ENCODE data around the gene RBFOX2. TPM values are rescaled to one million over a fixed set of nuclear protein-coding genes. Genes with fewer than 3 reads are reported as not detected.

The RBFOX2 gene
- total RNA-seq, 1 donor from 2014 or later = 147 TPM

DNA sequence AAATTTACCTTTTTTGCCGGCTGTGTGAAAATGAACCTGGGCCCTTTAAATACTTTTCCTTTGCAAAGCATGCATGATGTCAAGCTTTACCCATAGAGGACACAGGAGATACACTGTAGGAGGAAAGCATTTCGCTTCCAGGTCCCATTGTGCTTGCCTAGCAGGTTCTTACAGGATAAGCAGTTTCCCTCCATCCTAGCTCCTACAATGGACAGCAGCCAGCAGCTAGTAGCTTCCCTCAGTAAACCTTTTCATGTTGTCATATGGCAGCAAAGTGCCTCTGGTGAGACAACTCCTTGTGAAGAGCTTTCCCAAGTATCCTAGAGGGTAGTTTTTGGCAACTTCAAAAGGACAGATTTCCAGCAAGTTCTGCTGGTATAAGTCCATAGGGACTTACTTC lies 78.4 kb downstream of the RBFOX2 start:
- Mint-ChIP-seq H3K4me1 (ENCODE audit: low read depth) (peaks cover 15% of the 10 kb centered on the region), H3K27ac (ENCODE audit: unreplicated experiment) (no peak overlapping the region), H3K27me3 (ENCODE audit: low read depth) (no peaks in the 10 kb centered on the region), H3K9me3 (ENCODE audit: low read depth) (no peaks in the 10 kb centered on the region), H3K4me3 (ENCODE audit: unreplicated experiment) (no peak overlapping the region), H3K36me3 (ENCODE audit: low read depth) (no peaks in the 10 kb centered on the region)
- TF ChIP-seq, protein P1, sequence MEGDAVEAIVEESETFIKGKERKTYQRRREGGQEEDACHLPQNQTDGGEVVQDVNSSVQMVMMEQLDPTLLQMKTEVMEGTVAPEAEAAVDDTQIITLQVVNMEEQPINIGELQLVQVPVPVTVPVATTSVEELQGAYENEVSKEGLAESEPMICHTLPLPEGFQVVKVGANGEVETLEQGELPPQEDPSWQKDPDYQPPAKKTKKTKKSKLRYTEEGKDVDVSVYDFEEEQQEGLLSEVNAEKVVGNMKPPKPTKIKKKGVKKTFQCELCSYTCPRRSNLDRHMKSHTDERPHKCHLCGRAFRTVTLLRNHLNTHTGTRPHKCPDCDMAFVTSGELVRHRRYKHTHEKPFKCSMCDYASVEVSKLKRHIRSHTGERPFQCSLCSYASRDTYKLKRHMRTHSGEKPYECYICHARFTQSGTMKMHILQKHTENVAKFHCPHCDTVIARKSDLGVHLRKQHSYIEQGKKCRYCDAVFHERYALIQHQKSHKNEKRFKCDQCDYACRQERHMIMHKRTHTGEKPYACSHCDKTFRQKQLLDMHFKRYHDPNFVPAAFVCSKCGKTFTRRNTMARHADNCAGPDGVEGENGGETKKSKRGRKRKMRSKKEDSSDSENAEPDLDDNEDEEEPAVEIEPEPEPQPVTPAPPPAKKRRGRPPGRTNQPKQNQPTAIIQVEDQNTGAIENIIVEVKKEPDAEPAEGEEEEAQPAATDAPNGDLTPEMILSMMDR (IDR thresholded peaks at IDR 0.05) = no peak
- no peak for DNase-seq (ENCODE audit: low spot score)

DNA sequence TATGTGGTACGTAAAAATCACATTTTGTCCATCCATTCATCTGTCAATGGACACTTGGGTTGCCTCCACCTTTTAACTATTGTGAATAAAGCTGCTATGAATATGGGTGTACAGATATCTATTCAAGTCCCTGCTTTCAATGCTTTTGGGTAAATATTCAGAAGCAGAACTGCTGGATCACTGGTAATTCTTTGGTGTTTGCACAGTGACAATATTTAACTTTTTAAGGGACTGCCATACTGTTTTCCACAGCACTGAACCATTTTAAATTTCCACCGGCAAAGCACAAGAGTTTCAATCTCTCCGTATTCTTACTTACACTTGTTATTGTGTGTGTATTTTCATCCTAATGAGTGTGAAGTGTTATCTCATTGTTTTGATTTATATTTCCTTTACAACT lies 79.4 kb downstream of the RBFOX2 start:
- TF ChIP-seq, protein P1 (IDR thresholded peaks at IDR 0.05) = no peak
- DNase-seq (ENCODE audit: low spot score) = no peak
- Mint-ChIP-seq H3K4me3 (ENCODE audit: unreplicated experiment) (no peak overlapping the region), H3K27ac (ENCODE audit: unreplicated experiment) (no peak overlapping the region), H3K4me1 (ENCODE audit: low read depth) (peaks cover 7% of the 10 kb centered on the region), H3K9me3 (ENCODE audit: low read depth) (no peaks in the 10 kb centered on the region), H3K27me3 (ENCODE audit: low read depth) (no peaks in the 10 kb centered on the region), H3K36me3 (ENCODE audit: low read depth) (no peaks in the 10 kb centered on the region)

DNA sequence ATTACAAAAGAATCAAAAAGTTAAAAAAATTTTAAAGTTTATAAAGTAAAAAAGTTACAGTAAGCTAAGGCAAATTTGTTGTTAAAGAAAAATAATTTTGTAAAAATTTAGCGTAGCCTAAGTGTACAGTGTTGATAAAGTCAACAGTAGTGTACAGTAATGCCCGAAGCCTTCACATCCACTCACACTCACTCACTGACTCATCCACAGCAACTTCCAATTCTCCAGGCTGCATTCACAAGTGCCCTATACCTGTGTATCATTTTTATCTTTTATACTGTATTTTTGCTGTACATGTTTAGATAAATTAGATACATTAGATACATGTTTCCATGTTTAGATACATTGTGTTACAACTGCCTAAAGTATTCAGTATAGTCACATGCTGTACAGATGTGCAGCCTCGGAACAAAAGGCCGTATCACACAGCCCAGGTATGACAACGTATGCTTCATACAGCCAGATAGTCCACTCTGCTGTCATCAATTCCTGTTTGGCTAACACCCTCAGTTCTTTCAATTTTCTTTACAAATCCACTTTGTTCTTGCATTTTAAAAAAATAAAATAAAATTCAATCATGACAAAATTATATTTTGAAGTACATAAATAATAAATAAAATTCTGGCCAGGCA lies 80.7 kb downstream of the RBFOX2 start:
- no peak for DNase-seq (ENCODE audit: low spot score)
- peaks cover 4% of the 10 kb centered on the region for H3K4me1 Mint-ChIP-seq (ENCODE audit: low read depth)
- H3K27ac Mint-ChIP-seq (ENCODE audit: unreplicated experiment) = no peak overlapping the region
- H3K36me3 Mint-ChIP-seq (ENCODE audit: low read depth) = no peaks in the 10 kb centered on the region
- no peaks in the 10 kb centered on the region for H3K27me3 Mint-ChIP-seq (ENCODE audit: low read depth)
- no peak overlapping the region for H3K4me3 Mint-ChIP-seq (ENCODE audit: unreplicated experiment)
- TF ChIP-seq, protein P1 (IDR thresholded peaks at IDR 0.05) = no peak
- no peaks in the 10 kb centered on the region for H3K9me3 Mint-ChIP-seq (ENCODE audit: low read depth)

DNA sequence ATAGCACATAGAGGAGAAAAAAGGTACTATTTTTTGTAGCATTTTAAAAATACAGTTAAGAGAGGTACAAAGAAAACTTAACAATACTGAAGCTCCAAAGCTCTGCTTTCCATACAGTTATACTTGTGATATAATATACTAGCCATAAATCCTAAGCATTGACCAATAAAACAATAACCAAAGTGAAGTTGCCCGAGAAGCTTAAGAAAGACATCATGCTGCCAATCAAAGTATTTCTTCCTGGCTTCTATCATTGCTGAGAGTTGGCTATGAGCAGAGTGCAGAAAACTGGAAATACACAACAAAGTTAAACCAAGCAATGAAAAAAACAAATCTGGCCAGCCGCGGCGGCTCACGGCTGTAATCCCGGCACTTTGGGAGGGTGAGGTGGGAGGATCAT lies 84.2 kb downstream of the RBFOX2 start:
- H3K4me3 Mint-ChIP-seq (ENCODE audit: unreplicated experiment) = no peak overlapping the region
- TF ChIP-seq, protein P1 (IDR thresholded peaks at IDR 0.05) = no peak

DNA sequence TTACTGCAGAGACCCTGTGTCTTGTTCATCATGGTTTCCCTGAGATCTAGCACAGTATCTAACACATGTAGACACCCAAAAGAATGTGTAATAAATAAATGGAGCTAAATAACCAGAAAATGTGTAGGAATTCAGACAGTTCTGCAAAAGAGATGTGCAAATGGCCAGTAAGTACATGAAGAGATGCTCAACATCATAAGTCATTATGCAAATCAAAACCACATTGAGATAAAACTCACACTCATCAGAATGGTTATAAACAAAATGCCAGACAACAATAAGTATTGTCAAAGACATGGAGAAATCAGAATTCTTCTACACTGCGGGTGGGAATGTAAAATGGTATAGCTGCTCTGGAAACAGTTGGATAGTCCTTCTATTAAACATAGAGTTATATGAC lies 88.5 kb downstream of the RBFOX2 start:
- TF ChIP-seq, protein P1 (IDR thresholded peaks at IDR 0.05) = no peak
- peaks cover 2% of the 10 kb centered on the region for H3K36me3 Mint-ChIP-seq (ENCODE audit: low read depth)
- H3K9me3 Mint-ChIP-seq (ENCODE audit: low read depth) = no peaks in the 10 kb centered on the region
- H3K27ac Mint-ChIP-seq (ENCODE audit: unreplicated experiment) = no peak overlapping the region
- peaks cover 7% of the 10 kb centered on the region for H3K4me1 Mint-ChIP-seq (ENCODE audit: low read depth)
- DNase-seq (ENCODE audit: low spot score) = no peak
- H3K27me3 Mint-ChIP-seq (ENCODE audit: low read depth) = no peaks in the 10 kb centered on the region
- no peak overlapping the region for H3K4me3 Mint-ChIP-seq (ENCODE audit: unreplicated experiment)

More for the DNA sequence above, 84.2 kb downstream of the RBFOX2 start:
- no peaks in the 10 kb centered on the region for H3K4me1 Mint-ChIP-seq (ENCODE audit: low read depth)
- no peak overlapping the region for H3K27ac Mint-ChIP-seq (ENCODE audit: unreplicated experiment)
- DNase-seq (ENCODE audit: low spot score) = no peak
- no peaks in the 10 kb centered on the region for H3K36me3 Mint-ChIP-seq (ENCODE audit: low read depth)
- no peaks in the 10 kb centered on the region for H3K9me3 Mint-ChIP-seq (ENCODE audit: low read depth)
- no peaks in the 10 kb centered on the region for H3K27me3 Mint-ChIP-seq (ENCODE audit: low read depth)

All from chondrocyte (in vitro differentiated cells).